HCT116 (cell line): ENCODE results near the gene ERC2. TPM values are rescaled to one million over a fixed set of nuclear protein-coding genes. Genes with fewer than 3 reads are reported as not detected.

Source experiments
- ATAC-seq: fragments of 200-7000 bp; cut with Tn5 transposase; 2 replicates; pipeline ENCODE4 v1.9.1; 2020; ENCODE audit warnings: mild to moderate bottlenecking, moderate library complexity
- BruUV-seq: library from RNA; stranded (reverse); fragments of 400-500 nt; replicated peaks from 2 replicates; lab custom pipeline; 2021; lab: Mats Ljungman, UMichigan
- CTCF ChIA-PET: fragments of 300-600 bp; sonication (Branson Sonifier 250); formaldehyde crosslinking; loops from one replicate; lab custom pipeline; 2021; ENCODE audit warnings: antibody characterized with exemption; lab: Charles Lee
- POLR2A ChIA-PET: fragments of 300-600, 350-600 bp; sonication (Branson Sonifier 250); formaldehyde crosslinking; loops from one replicate; lab custom pipeline; 2021; ENCODE audit warnings: antibody characterized with exemption; lab: Charles Lee
- RAD21 ChIA-PET, 2 experiments: fragments of 300-600 bp; sonication (Branson Sonifier 250); formaldehyde crosslinking; loops; one replicate each; lab custom pipeline; 2023; ENCODE audit warnings: low total read pairs in 2 of 2; ENCODE audit not compliant: uncharacterized antibody in 2 of 2, unreplicated experiment in 2 of 2, low non-redundant PET in 1 of 2; lab: Charles Lee
- DNase-seq: peaks from one replicate; pipeline ENCODE4 v3.0.0-alpha.2; 2010; ENCODE audit warnings: low read depth, low spot score
- H2AFZ ChIP-seq: fragments of 200-600 bp; shearing (Covaris generic), sonication (generic); 2 replicates; pipeline ENCODE4 v1.6.1; 2017; ENCODE audit warnings: low read depth, mixed run types, mixed read lengths, antibody characterized with exemption, low read length; ENCODE audit not compliant: poor library complexity, severe bottlenecking
- H3K27ac ChIP-seq: 2 replicates; pipeline ENCODE4 v1.5.1; 2012; ENCODE audit warnings: low read depth, low read length
- H3K27me3 ChIP-seq: fragments of 200-600 bp; sonication (generic); 2 replicates; pipeline ENCODE4 v1.6.1; 2016; ENCODE audit warnings: mixed run types, low read length, mixed read lengths; ENCODE audit not compliant: insufficient read depth
- H3K36me3 ChIP-seq, 2 experiments: fragments of 200-500 bp in 1 of 2; fragments of 200-600 bp in 1 of 2; sonication (Bioruptor generic) in 1 of 2; sonication (generic) in 1 of 2; 2 replicates each; pipeline versions ENCODE4 v1.5.1 to v1.6.1; 2014 to 2016; ENCODE audit warnings: low read length in 2 of 2, inconsistent platforms in 1 of 2, mixed read lengths in 1 of 2, mixed run types in 1 of 2; ENCODE audit not compliant: insufficient read depth in 2 of 2, control insufficient read depth in 1 of 2
- H3K4me1 ChIP-seq, 2 experiments: fragments of 200-600 bp in 1 of 2; sonication (generic) in 1 of 2; 2 replicates each; pipeline versions ENCODE4 v1.5.1 to v1.6.1; 2012 to 2017; ENCODE audit warnings: low read length in 2 of 2, inconsistent platforms in 1 of 2, mild to moderate bottlenecking in 1 of 2, mixed read lengths in 1 of 2, mixed run types in 1 of 2, moderate library complexity in 1 of 2; ENCODE audit not compliant: insufficient read depth in 2 of 2, control insufficient read depth in 1 of 2
- H3K4me2 ChIP-seq: fragments of 200-600 bp; sonication (generic); 2 replicates; pipeline ENCODE4 v1.6.1; 2017; ENCODE audit warnings: mixed run types, low read length, mixed read lengths
- H3K4me3 ChIP-seq, 2 experiments: fragments of 200-600 bp in 1 of 2; sonication (generic) in 1 of 2; replicated peaks in 1 of 2; 2 replicates each; pipeline ENCODE4 v1.5.1; 2011 to 2016; ENCODE audit warnings: low read length in 2 of 2, control low read depth in 1 of 2, low read depth in 1 of 2, mild to moderate bottlenecking in 1 of 2, mixed read lengths in 1 of 2, mixed run types in 1 of 2
- H3K79me2 ChIP-seq: fragments of 200-600 bp; sonication (generic); 2 replicates; pipeline ENCODE4 v1.6.1; 2017; ENCODE audit warnings: mild to moderate bottlenecking, mixed run types, low read length, moderate library complexity, mixed read lengths; ENCODE audit not compliant: insufficient read depth
- H3K9ac ChIP-seq: fragments of 200-600 bp; sonication (generic); 2 replicates; pipeline ENCODE4 v1.6.1; 2016; ENCODE audit warnings: low read length, mixed read lengths
- H3K9me2 ChIP-seq: fragments of 200-600 bp; sonication (generic), shearing (Covaris generic); 2 replicates; pipeline ENCODE4 v1.6.1; 2017; ENCODE audit warnings: mixed run types, mild to moderate bottlenecking, moderate library complexity; ENCODE audit not compliant: insufficient read depth
- H3K9me3 ChIP-seq, 2 experiments: fragments of 200-500 bp in 1 of 2; fragments of 200-600 bp in 1 of 2; sonication (Bioruptor generic) in 1 of 2; sonication (generic) in 1 of 2; 2 replicates each; pipeline ENCODE4 v1.6.1; 2014 to 2017; ENCODE audit warnings: low read length in 2 of 2, mixed read lengths in 2 of 2, inconsistent platforms in 1 of 2, low read depth in 1 of 2, mild to moderate bottlenecking in 1 of 2, mixed run types in 1 of 2, moderate library complexity in 1 of 2; ENCODE audit not compliant: control insufficient read depth in 1 of 2, insufficient read depth in 1 of 2
- H4K20me1 ChIP-seq: fragments of 200-600 bp; sonication (generic), shearing (Covaris generic); 2 replicates; pipeline ENCODE4 v1.6.1; 2017; ENCODE audit warnings: mixed run types, mild to moderate bottlenecking, moderate library complexity; ENCODE audit not compliant: insufficient read depth
- CBX3 ChIP-seq: IDR thresholded peaks from 2 replicates; pipeline ENCODE4 v1.6.1; 2012; ENCODE audit warnings: low read depth
- CEBPB ChIP-seq: IDR thresholded peaks from 2 replicates; pipeline ENCODE4 v1.6.1; 2012; ENCODE audit warnings: low read depth
- EGR1 ChIP-seq: IDR thresholded peaks from 2 replicates; pipeline ENCODE4 v1.6.1; 2012; ENCODE audit warnings: low read depth
- EZH2 ChIP-seq: fragments of 200-600 bp; sonication (generic); IDR thresholded peaks from 2 replicates; pipeline ENCODE4 v1.6.1; 2017; ENCODE audit warnings: antibody characterized with exemption, mixed run types
- EZH2phosphoT487 ChIP-seq: fragments of 200-600 bp; IDR thresholded peaks from 2 replicates; pipeline ENCODE4 v1.6.1; 2018; ENCODE audit warnings: antibody characterized with exemption, borderline replicate concordance
- FOSL1 ChIP-seq: IDR thresholded peaks from 2 replicates; pipeline ENCODE4 v1.6.1; 2012; ENCODE audit warnings: low read depth
- JUND ChIP-seq: IDR thresholded peaks from 2 replicates; pipeline ENCODE4 v1.6.1; 2012
- POLR2A ChIP-seq: IDR thresholded peaks from 2 replicates; pipeline ENCODE4 v1.7.0; 2011; ENCODE audit warnings: borderline replicate concordance; ENCODE audit not compliant: insufficient read depth, insufficient read length; ENCODE audit errors: extremely low read depth
- POLR2AphosphoS5 ChIP-seq: IDR thresholded peaks from 2 replicates; pipeline ENCODE4 v1.6.1; 2011; ENCODE audit warnings: mild to moderate bottlenecking, low read depth, low read length, moderate library complexity
- RAD21 ChIP-seq: IDR thresholded peaks from 2 replicates; pipeline ENCODE4 v1.6.1; 2012; ENCODE audit warnings: low read depth, mild to moderate bottlenecking
- SP1 ChIP-seq: IDR thresholded peaks from 2 replicates; pipeline ENCODE4 v1.6.1; 2012; ENCODE audit warnings: low read depth
- SRF ChIP-seq: IDR thresholded peaks from 2 replicates; pipeline ENCODE4 v1.6.1; 2012; ENCODE audit warnings: low read depth
- TCF7L2 ChIP-seq: IDR thresholded peaks from 2 replicates; pipeline ENCODE4 v1.7.0; 2011; ENCODE audit warnings: borderline replicate concordance, inconsistent platforms; ENCODE audit not compliant: insufficient read depth, insufficient read length; ENCODE audit errors: extremely low read depth
- ZFX ChIP-seq: fragments of 450-650 bp; IDR thresholded peaks from 2 replicates; pipeline ENCODE4 v1.6.1; 2017
- ZNF274 ChIP-seq: fragments of 200-500 bp; sonication (Bioruptor generic); IDR thresholded peaks from 2 replicates; pipeline ENCODE4 v1.6.1; 2014; ENCODE audit warnings: mild to moderate bottlenecking, low read depth, low read length, inconsistent platforms
- intact Hi-C: fragments of 100-400 bp; cut with micrococcal nuclease; formaldehyde crosslinking; loops from 2 replicates; pipeline ENCODE4 v1.10.0; 2022
- total RNA-seq: library from RNA; stranded (reverse); gene quantifications from one replicate; pipeline ENCODE4 v1.2.1, GENCODE V29; 2021; ENCODE audit not compliant: unreplicated experiment
- TF ChIP-seq, protein P1 (sequence below): IDR thresholded peaks from 2 replicates; pipeline ENCODE4 v1.6.1; 2012
- TF ChIP-seq, protein P2 (sequence below): IDR thresholded peaks from 2 replicates; pipeline ENCODE4 v1.6.1; 2012
- TF ChIP-seq, protein P3 (sequence below): IDR thresholded peaks from 2 replicates; pipeline ENCODE4 v1.6.1; 2011; ENCODE audit warnings: mild to moderate bottlenecking, low read length, moderate library complexity; ENCODE audit not compliant: insufficient replicate concordance; ENCODE audit errors: extremely low read depth
- TF ChIP-seq, protein P4 (sequence below), 3 experiments: fragments of 200-600 bp in 1 of 3; sonication (generic) in 1 of 3; IDR thresholded peaks in 2 of 3; conservative IDR thresholded peaks in 1 of 3; 2 replicates each; pipeline ENCODE4 v1.5.1; 2012 to 2017; ENCODE audit warnings: low read depth in 2 of 3, low read length in 2 of 3, antibody characterized with exemption in 1 of 3, borderline replicate concordance in 1 of 3, control low read depth in 1 of 3, mild to moderate bottlenecking in 1 of 3, mixed read lengths in 1 of 3, mixed run types in 1 of 3, moderate library complexity in 1 of 3; ENCODE audit not compliant: insufficient read depth in 1 of 3

Gene ERC2
- total RNA-seq, 1 experiment from 2014 or later, result not detected

DNA sequence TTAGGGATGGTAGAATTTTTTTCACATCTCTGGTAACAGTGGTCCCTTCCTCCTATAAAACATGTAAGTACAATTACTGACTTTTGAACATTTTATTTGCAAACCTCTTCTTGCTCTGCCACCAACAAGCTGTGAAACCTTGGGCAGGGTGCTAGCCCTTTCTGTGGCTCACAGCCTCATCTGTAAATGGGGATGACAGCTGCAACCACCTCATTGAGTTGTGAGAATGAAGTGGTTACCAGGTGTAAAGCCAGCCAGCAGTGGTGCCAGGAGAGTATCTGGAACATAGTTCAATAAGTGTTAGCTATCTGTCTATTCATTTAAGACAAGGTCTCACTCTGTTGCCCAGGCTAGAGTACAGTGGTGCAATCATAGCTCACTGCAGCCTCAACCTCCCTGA, 278.1 kb downstream of the ERC2 start:
- Histone ChIP-seq H3K4me2 (no peak overlapping the region), H3K27ac (no peak overlapping the region), H3K79me2 (no peaks in the 10 kb centered on the region), H3K4me1 (no peaks in the 10 kb centered on the region), H3K9ac (no peak overlapping the region), H3K4me3 (no peak overlapping the region), H2AFZ (no peak overlapping the region), H3K9me2 (no peaks in the 10 kb centered on the region), H3K36me3 (no peaks in the 10 kb centered on the region), H4K20me1 (no peaks in the 10 kb centered on the region), H3K9me3 (no peaks in the 10 kb centered on the region), H3K27me3 (peaks cover 5% of the 10 kb centered on the region; the same call in 1 of the 2 replicates)
- ChIA-PET POLR2A (no interaction called here), CTCF (no interaction called here), RAD21 (no interaction called here)
- intact Hi-C loops, result no loop called here
- ATAC-seq, result no peak
- no TSS peak for BruUV-seq
- no peak for TF ChIP-seq POLR2AphosphoS5
- TF ChIP-seq CBX3, result no peak
- no peak for TF ChIP-seq ZFX
- TF ChIP-seq, protein P1, sequence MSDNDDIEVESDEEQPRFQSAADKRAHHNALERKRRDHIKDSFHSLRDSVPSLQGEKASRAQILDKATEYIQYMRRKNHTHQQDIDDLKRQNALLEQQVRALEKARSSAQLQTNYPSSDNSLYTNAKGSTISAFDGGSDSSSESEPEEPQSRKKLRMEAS, result no peak
- TF ChIP-seq CEBPB, result no peak
- DNase-seq, result no peak

DNA sequence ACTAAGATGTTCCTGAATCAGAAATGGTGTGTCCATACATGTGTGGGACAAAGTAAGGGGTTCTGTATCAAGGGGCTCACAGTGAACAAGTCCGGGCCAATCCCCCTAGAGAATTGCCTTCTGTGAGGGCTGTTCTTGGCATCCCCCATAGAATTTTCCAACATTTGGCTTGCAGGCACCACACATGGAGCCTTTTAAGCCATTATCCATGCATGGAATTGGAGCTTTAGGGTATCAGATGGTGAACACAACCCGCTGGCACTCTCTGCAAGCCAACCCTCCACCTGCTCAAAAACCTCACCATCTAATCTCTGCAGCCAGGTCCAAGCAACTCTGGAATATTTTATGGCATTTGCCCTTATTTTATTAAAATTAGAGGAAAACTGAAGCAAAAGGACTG, 278.7 kb downstream of the ERC2 start:
- ChIA-PET CTCF (no interaction called here), POLR2A (no interaction called here), RAD21 (no interaction called here)
- Histone ChIP-seq H3K9me3 (no peaks in the 10 kb centered on the region), H3K4me2 (no peak overlapping the region), H3K36me3 (no peaks in the 10 kb centered on the region), H3K27ac (no peak overlapping the region), H3K9ac (no peak overlapping the region), H3K27me3 (peaks cover 5% of the 10 kb centered on the region; the same call in 1 of the 2 replicates), H3K9me2 (no peaks in the 10 kb centered on the region), H2AFZ (no peak overlapping the region), H3K4me1 (no peaks in the 10 kb centered on the region), H4K20me1 (no peaks in the 10 kb centered on the region), H3K79me2 (no peaks in the 10 kb centered on the region), H3K4me3 (no peak overlapping the region)
- intact Hi-C loops, result no loop called here
- no peak for ATAC-seq
- BruUV-seq, result no TSS peak
- DNase-seq, result no peak
- TF ChIP-seq EZH2 (no peak), SRF (no peak), POLR2A (no peak), JUND (no peak), CBX3 (no peak), EGR1 (no peak), EZH2phosphoT487 (no peak), SP1 (no peak), ZNF274 (no peak), FOSL1 (no peak), TCF7L2 (no peak), RAD21 (no peak)
- TF ChIP-seq, protein P1, result no peak
- TF ChIP-seq, protein P2, sequence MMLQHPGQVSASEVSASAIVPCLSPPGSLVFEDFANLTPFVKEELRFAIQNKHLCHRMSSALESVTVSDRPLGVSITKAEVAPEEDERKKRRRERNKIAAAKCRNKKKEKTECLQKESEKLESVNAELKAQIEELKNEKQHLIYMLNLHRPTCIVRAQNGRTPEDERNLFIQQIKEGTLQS, result no peak
- TF ChIP-seq, protein P3, sequence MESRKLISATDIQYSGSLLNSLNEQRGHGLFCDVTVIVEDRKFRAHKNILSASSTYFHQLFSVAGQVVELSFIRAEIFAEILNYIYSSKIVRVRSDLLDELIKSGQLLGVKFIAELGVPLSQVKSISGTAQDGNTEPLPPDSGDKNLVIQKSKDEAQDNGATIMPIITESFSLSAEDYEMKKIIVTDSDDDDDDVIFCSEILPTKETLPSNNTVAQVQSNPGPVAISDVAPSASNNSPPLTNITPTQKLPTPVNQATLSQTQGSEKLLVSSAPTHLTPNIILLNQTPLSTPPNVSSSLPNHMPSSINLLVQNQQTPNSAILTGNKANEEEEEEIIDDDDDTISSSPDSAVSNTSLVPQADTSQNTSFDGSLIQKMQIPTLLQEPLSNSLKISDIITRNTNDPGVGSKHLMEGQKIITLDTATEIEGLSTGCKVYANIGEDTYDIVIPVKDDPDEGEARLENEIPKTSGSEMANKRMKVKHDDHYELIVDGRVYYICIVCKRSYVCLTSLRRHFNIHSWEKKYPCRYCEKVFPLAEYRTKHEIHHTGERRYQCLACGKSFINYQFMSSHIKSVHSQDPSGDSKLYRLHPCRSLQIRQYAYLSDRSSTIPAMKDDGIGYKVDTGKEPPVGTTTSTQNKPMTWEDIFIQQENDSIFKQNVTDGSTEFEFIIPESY, result no peak
- TF ChIP-seq, protein P4, sequence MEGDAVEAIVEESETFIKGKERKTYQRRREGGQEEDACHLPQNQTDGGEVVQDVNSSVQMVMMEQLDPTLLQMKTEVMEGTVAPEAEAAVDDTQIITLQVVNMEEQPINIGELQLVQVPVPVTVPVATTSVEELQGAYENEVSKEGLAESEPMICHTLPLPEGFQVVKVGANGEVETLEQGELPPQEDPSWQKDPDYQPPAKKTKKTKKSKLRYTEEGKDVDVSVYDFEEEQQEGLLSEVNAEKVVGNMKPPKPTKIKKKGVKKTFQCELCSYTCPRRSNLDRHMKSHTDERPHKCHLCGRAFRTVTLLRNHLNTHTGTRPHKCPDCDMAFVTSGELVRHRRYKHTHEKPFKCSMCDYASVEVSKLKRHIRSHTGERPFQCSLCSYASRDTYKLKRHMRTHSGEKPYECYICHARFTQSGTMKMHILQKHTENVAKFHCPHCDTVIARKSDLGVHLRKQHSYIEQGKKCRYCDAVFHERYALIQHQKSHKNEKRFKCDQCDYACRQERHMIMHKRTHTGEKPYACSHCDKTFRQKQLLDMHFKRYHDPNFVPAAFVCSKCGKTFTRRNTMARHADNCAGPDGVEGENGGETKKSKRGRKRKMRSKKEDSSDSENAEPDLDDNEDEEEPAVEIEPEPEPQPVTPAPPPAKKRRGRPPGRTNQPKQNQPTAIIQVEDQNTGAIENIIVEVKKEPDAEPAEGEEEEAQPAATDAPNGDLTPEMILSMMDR (IDR thresholded peaks at IDR 0.05 in 2 of 3, conservative IDR thresholded peaks at IDR 0.05 in 1 of 3; ENCODE audit: borderline replicate concordance in 1 of 3, insufficient read depth in 1 of 3, low read depth in 2 of 3, low read length in 2 of 3), result no peak
